ENCODE results near the gene BEX1. TPM values are rescaled to one million over a fixed set of nuclear protein-coding genes. Genes with fewer than 3 reads are reported as not detected.

The BEX1 gene
- total and polyA plus RNA-seq, 9 of the 15 experiments (the other 6 are each of a cell fraction or from before 2014, with no cell fraction given): not detected

DNA sequence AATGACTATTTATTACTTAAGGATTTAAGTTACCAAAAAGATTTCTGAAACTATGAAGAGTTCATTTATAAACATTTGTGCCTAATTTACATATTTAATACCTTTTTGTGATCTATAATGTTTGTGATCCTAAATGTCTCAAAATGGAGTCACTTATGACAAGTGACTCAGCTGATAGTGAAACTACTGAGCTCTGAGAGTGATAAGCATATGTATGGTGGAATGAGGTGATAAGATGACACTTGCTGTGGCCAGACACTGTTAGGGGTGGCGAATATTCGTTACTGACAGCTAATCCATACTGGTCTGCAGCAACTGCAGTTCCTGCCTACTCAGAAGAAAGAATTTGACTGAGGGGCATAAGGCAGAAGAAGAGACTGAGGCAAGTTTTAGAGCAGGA is 34.5 kb upstream of the BEX1 start (continued):
- TF ChIP-seq, protein P1, sequence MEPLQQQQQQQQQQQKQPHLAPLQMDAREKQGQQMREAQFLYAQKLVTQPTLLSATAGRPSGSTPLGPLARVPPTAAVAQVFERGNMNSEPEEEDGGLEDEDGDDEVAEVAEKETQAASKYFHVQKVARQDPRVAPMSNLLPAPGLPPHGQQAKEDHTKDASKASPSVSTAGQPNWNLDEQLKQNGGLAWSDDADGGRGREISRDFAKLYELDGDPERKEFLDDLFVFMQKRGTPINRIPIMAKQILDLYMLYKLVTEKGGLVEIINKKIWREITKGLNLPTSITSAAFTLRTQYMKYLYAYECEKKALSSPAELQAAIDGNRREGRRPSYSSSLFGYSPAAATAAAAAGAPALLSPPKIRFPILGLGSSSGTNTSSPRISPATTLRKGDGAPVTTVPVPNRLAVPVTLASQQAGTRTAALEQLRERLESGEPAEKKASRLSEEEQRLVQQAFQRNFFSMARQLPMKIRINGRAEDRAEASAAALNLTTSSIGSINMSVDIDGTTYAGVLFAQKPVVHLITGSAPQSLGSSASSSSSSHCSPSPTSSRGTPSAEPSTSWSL (CRISPR knock-in tag; IDR thresholded peaks at IDR 0.05; ENCODE audit: borderline replicate concordance): peak; percentile 70; the same call in 1 of the 2 replicates
- TF ChIP-seq ZBTB17 (CRISPR knock-in tag; IDR thresholded peaks at IDR 0.05) (peak; percentile 95), NFIC (IDR thresholded peaks at IDR 0.05) (peak; percentile 77), JUND (IDR thresholded peaks at IDR 0.05; ENCODE audit: borderline replicate concordance, low read depth, low read length) (no peak), JUND (tag; IDR thresholded peaks at IDR 0.05; ENCODE audit: borderline replicate concordance, low read depth, low read length) (peak; percentile 91; the same call in 2 of the 3 replicates), ZNF699 (CRISPR knock-in tag; IDR thresholded peaks at IDR 0.05; ENCODE audit: insufficient replicate concordance) (peak; percentile 93), POLR2AphosphoS5 (IDR thresholded peaks at IDR 0.05; ENCODE audit: control insufficient read depth, insufficient read depth, low read depth, low read length) (peak; percentile 66; the same call in 1 of the 2 replicates), ZFP30 (CRISPR knock-in tag; IDR thresholded peaks at IDR 0.05; ENCODE audit: borderline replicate concordance) (peak; percentile 53; the same call in 1 of the 2 replicates), ZNF280B (CRISPR knock-in tag; IDR thresholded peaks at IDR 0.05) (peak; percentile 80), ZNF140 (CRISPR knock-in tag; IDR thresholded peaks at IDR 0.05) (peak; percentile 91), RNF219 (CRISPR knock-in tag; IDR thresholded peaks at IDR 0.05) (peak; percentile 86), KAT8 (IDR thresholded peaks at IDR 0.05; ENCODE audit: low read depth) (peak; percentile 34; the same call in 1 of the 2 replicates), DMBX1 (CRISPR knock-in tag; IDR thresholded peaks at IDR 0.05; ENCODE audit: borderline replicate concordance) (peak; percentile 99), KLF16 (IDR thresholded peaks at IDR 0.05) (peak; percentile 79), MYC (IDR thresholded peaks at IDR 0.05; ENCODE audit: low read depth, low read length) (no peak), MYC (CRISPR knock-in tag; IDR thresholded peaks at IDR 0.05; ENCODE audit: borderline replicate concordance, low read depth) (peak; percentile 87; the same call in 1 of the 2 replicates), ZNF766 (CRISPR knock-in tag; conservative IDR thresholded peaks at IDR 0.05) (peak; percentile 96), ZNF253 (CRISPR knock-in tag; conservative IDR thresholded peaks at IDR 0.05) (no peak), ERF (CRISPR knock-in tag; IDR thresholded peaks at IDR 0.05) (0 out of 2 replicates have a peak, but pooled peaks have one; percentile 68), ZNF311 (CRISPR knock-in tag; IDR thresholded peaks at IDR 0.05) (peak; percentile 98), ZKSCAN8 (CRISPR knock-in tag; IDR thresholded peaks at IDR 0.05) (peak; percentile 86)
- TF ChIP-seq, protein P2, sequence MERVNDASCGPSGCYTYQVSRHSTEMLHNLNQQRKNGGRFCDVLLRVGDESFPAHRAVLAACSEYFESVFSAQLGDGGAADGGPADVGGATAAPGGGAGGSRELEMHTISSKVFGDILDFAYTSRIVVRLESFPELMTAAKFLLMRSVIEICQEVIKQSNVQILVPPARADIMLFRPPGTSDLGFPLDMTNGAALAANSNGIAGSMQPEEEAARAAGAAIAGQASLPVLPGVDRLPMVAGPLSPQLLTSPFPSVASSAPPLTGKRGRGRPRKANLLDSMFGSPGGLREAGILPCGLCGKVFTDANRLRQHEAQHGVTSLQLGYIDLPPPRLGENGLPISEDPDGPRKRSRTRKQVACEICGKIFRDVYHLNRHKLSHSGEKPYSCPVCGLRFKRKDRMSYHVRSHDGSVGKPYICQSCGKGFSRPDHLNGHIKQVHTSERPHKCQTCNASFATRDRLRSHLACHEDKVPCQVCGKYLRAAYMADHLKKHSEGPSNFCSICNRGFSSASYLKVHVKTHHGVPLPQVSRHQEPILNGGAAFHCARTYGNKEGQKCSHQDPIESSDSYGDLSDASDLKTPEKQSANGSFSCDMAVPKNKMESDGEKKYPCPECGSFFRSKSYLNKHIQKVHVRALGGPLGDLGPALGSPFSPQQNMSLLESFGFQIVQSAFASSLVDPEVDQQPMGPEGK (CRISPR knock-in tag; IDR thresholded peaks at IDR 0.05; ENCODE audit: borderline replicate concordance): no peak; the same call in 1 of the 2 replicates
